ELR (cell line): ENCODE data around the gene RBM7.

Experiments
- DNase-seq: peaks from one replicate; pipeline ENCODE4 v3.0.0-alpha.2; 2015; ENCODE audit warnings: low read depth

Gene RBM7

DNA sequence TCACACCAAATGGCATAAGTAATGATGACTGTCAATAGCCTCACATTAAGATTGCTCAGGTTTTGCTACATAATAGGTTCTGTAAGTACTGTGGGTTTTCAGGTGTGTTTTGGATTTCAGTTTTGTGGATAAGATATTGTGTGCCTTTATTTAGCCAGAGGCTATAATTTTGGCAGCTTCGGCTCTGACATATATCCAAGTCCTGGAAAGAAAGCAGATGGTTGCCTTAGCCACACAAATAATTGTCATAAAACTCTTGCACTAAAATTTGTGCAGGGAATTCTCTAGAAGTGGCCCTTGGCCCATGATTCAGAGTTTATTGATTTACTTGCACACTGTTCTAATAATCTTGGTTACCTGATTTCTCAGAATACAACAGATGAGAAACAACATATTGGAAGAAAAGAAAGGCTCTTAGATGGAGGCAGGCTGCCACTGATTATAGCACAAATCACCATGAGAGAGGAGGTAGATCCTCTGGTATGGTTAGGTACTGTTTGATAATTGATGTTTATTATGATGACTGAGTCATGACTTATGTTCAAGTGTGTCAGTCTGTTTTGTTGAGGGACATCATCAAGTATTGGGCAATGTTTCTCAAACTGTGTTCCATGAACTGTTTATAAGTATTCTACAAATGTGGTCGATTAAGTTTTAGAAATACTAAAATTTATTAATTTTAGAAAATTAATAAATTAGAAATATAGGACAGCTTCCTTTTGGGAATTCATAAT, 48.5 kb downstream of the RBM7 start:
- DNase-seq, result peak; percentile 37

- no peak for DNase-seq
These were observed 49.4 kb downstream of the RBM7 start for GRCh38 chr11:114449845-114450244.

GRCh38 chr11:114452399-114452798, 51.9 kb downstream of the RBM7 start:
- DNase-seq, result no peak
